ENCODE results near the gene USH2A.

- TF ChIP-seq CTCF (IDR thresholded peaks at IDR 0.05) (no peak), POLR2A (IDR thresholded peaks at IDR 0.05; ENCODE audit: low read depth) (no peak), EP300 (IDR thresholded peaks at IDR 0.05) (no peak), POLR2AphosphoS5 (IDR thresholded peaks at IDR 0.05) (no peak)
Observed at GRCh38 chr1:216433175-216433574, 9.9 kb upstream of the USH2A start.
